GM10248 (cell line): Measurements from ENCODE around the gene ZBTB6.

Experiments used
- CTCF ChIA-PET: fragments of 300-600 bp; sonication (Branson Sonifier 250); formaldehyde crosslinking; extraction: SDS; loops from one replicate; lab custom pipeline; 2021; ENCODE audit warnings: antibody characterized with exemption; lab: Yijun Ruan, JAX
- POLR2A ChIA-PET: fragments of 350-650 bp; sonication (Branson Sonifier 250); formaldehyde crosslinking; extraction: SDS; loops from one replicate; lab custom pipeline; 2020; ENCODE audit warnings: antibody characterized with exemption; lab: Yijun Ruan, JAX
- DNase-seq: peaks from one replicate; pipeline ENCODE4 v3.0.0; 2012; ENCODE audit errors: extremely low spot score
- TF ChIP-seq, protein P1 (sequence below): IDR thresholded peaks from 2 replicates; pipeline ENCODE4 v1.5.1; 2012; ENCODE audit warnings: mild to moderate bottlenecking, low read depth; ENCODE audit errors: extremely low read depth, missing control alignments, control extremely low read depth

The ZBTB6 gene, protein sequence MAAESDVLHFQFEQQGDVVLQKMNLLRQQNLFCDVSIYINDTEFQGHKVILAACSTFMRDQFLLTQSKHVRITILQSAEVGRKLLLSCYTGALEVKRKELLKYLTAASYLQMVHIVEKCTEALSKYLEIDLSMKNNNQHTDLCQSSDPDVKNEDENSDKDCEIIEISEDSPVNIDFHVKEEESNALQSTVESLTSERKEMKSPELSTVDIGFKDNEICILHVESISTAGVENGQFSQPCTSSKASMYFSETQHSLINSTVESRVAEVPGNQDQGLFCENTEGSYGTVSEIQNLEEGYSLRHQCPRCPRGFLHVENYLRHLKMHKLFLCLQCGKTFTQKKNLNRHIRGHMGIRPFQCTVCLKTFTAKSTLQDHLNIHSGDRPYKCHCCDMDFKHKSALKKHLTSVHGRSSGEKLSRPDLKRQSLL

DNA sequence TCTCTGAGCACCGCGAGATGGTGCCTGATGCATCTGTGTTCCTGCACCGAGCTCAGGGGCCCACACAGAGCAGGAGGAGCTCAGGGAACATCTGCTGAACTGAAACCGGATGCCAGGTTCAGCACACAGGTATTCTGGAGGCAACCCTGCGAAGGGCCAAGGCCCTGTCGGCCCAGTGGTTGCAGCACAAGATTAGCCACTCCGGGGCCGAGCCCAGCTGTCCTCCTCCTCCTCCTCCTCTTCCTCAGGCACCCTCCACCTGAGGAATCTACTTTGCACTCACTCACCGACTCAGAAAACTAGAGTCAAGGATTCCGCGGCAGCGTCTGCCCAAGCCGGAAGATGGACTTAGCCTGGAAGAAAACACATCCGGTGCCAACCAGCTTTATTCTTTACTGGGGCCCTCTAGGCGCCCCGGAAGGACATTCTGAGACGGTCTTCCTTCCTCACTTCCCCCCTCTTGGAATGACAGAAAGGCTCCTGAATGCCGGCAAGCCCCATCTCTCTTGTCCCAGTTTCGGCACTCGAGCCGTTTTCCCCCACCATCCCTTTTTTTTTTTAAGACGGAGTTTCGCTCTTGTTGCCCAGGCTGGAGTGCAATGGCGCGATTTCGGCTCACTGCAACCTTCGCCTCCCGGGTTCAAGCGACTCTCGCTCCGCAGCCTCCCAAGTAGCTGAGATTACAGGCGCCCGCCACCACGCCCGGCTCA is at the start of gene ZBTB6:
Gene ZBTB6 (minus strand): TSS at position 360 of the 710 bp plus-strand sequence. CDS start 1,251 bp downstream, outside the sequence.
- TF ChIP-seq, protein P1, sequence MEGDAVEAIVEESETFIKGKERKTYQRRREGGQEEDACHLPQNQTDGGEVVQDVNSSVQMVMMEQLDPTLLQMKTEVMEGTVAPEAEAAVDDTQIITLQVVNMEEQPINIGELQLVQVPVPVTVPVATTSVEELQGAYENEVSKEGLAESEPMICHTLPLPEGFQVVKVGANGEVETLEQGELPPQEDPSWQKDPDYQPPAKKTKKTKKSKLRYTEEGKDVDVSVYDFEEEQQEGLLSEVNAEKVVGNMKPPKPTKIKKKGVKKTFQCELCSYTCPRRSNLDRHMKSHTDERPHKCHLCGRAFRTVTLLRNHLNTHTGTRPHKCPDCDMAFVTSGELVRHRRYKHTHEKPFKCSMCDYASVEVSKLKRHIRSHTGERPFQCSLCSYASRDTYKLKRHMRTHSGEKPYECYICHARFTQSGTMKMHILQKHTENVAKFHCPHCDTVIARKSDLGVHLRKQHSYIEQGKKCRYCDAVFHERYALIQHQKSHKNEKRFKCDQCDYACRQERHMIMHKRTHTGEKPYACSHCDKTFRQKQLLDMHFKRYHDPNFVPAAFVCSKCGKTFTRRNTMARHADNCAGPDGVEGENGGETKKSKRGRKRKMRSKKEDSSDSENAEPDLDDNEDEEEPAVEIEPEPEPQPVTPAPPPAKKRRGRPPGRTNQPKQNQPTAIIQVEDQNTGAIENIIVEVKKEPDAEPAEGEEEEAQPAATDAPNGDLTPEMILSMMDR: no peak
- ChIA-PET POLR2A (interaction anchor here (0.7 to 1.0 kb wide), 7 partner anchors 8 to 31 kb away, joined by 3 to 6 read pairs (median 3); partner anchors contain the start of genes RABGAP1 and ZBTB26), CTCF (interaction anchor here (0.9 to 2.3 kb wide), 6 partner anchors 9 to 437 kb away, joined by 3 to 11 read pairs (median 4); no protein-coding TSS in a partner anchor)
- DNase-seq: peak; percentile 83

DNA sequence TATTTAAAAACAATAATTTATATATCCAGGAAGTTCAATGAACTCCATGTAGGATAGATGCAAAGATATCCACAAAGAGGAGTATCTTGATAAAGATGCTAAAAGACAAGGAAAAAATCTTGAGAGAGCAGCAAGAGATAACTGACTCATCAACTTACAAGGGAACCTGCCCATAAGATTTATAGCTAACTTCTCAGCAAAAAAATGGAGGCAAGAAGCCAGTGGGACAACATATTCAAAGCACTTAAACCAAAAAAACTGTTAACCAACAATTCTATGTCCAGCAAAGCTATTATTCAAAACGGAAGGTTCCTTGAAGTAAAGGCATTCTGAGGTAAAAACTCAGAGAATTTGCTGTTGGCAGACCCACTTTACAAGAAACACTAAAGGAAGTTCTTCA is 48.0 kb upstream of the ZBTB6 start:
- POLR2A ChIA-PET: no interaction called here
- CTCF ChIA-PET: interaction anchor here (0.9 to 2.1 kb wide), 4 partner anchors 8 to 37 kb away, joined by 3 to 8 read pairs (median 4); no protein-coding TSS in a partner anchor
- DNase-seq: no peak
- TF ChIP-seq, protein P1: no peak

DNA sequence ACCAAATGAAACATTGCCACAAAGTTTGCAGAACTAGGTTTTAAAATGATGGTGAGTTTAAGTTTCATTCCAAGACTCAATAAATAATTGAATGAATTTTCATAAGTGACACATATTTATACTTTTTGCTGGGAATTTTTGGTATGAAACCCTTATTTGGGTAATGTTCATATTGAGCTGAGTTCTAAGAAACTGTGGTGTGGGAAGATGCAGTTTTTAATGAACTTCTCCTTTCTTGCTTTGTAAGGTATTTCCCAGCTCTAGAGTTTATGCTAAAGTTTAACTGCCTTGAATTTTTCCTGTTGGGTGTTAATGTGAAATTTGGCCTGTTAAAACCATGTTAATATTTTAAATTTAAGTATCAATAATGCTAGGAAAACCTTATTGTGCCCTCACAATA is 42.8 kb upstream of the ZBTB6 start:
- ChIA-PET CTCF (interaction anchor here (1.0 to 1.4 kb wide), 2 partner anchors 10 to 43 kb away, joined by 3 read pairs; partner anchors contain the start of gene ZBTB6), POLR2A (no interaction called here)
- no peak for DNase-seq
- TF ChIP-seq, protein P1: no peak

DNA sequence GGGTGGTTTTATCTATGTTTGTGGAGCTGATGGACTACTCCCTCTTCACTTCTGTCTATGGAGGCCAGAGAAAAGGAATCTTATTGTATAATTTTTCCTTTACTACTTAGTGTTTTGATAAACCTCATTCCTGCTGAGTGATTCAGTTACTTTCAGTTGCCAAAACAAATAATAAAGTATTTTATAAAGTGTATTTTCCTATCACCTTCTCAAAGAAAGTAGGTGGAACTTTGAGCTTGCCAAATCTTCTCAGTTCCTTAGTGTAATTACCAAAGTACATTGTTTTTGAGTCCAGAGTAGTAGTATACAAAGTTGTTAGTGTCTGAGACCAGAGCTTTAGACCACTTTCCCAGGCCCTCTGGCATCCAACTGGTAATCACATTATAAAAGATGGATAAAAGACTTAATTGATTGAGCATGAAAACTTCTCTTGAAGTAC is 41.1 kb upstream of the ZBTB6 start:
- ChIA-PET POLR2A (interaction anchor here (0.7 kb wide), 1 partner anchor 313 kb away, joined by 3 read pairs; no protein-coding TSS in a partner anchor), CTCF (interaction anchor here (0.8 kb wide), 1 partner anchor 10 kb away, joined by 3 read pairs; no protein-coding TSS in a partner anchor)
- TF ChIP-seq, protein P1: no peak
- no peak for DNase-seq

DNA sequence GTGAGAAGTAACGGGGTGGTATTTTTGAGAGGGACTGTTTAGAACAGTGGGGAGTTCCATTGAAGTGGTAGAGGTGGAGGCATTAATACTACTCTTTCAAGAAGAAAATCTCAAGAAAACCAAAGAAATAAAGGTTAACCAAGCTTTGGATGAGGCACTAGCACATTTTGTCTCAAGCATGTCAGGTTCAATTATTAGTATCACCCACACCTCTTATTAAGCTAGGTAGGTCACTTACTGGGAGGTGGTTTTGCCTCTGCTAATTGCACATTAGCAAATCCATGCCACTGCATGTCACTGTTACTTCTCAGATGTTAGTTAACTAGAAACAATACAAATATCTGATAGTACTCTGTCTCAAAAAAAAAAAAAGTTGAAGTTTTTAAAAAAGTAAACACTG is 37.9 kb upstream of the ZBTB6 start:
- ChIA-PET CTCF (interaction anchor here (1.8 kb wide), 1 partner anchor 12 kb away, joined by 4 read pairs; no protein-coding TSS in a partner anchor), POLR2A (interaction anchor here (0.6 kb wide), 2 partner anchors 11 to 56 kb away, joined by 3 to 9 read pairs; no protein-coding TSS in a partner anchor)
- TF ChIP-seq, protein P1: peak; percentile 4
- DNase-seq: no peak

DNA sequence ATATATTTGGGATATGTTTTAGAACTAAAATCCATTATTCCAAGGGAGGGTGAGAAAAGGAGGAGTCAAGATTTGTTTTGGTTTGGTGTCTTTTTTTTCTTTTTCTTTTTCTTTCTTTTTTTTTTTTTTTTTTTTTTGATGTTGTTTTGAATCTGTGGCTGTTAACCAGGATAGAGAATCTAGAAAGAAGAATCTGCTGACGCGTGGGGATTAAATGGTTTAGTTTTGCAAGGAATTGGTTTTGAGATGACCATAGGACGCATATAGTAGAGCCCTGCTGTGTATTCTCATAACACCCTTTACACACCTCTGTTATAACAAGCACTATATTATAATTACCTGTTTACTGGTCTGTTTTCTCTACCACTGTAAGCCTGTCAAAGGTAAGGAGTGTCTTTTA is 37.1 kb upstream of the ZBTB6 start:
- ChIA-PET CTCF (no interaction called here), POLR2A (no interaction called here)
- DNase-seq: no peak
- TF ChIP-seq, protein P1: no peak
